ENCODE results near the gene NELL1. TPM values are rescaled to one million over a fixed set of nuclear protein-coding genes. Genes with fewer than 3 reads are reported as not detected.
"Not testable (repeated sequence)": the region's sequence is repeated elsewhere in the genome, so short reads cannot be mapped to it uniquely, and the experiment has no call there.

The NELL1 gene
- total RNA-seq, 2 experiments from 2014 or later = not detected

DNA sequence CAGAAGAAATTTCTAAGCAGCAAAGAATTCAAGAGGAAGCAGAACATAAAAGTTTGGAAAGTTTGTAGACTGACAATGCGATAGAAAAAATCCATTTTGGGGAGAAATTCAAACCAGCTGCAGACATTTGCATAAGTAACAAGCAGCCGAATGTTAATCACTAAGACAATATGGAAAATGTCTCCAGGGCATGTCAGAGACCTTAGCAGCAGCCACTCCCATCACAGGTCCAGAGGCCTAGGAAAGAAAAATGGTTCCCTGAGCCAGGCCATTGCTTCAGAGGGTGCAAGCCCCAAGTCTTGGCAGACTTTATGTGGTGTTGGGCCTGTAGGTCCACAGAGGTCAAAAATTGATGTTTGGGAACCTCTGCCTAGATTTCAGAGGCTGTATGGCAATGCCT, 155.4 kb downstream of the NELL1 start:
- ChIA-PET POLR2A (no interaction called here), CTCF (no interaction called here)
- DNase-seq = no peak
- Mint-ChIP-seq H3K9me3 (peaks cover 4% of the 10 kb centered on the region), H3K36me3 (ENCODE audit: low read depth) (no peaks in the 10 kb centered on the region), H3K27ac (no peak overlapping the region), H3K4me1 (no peaks in the 10 kb centered on the region), H3K27me3 (no peaks in the 10 kb centered on the region), H3K4me3 (no peak overlapping the region)

DNA sequence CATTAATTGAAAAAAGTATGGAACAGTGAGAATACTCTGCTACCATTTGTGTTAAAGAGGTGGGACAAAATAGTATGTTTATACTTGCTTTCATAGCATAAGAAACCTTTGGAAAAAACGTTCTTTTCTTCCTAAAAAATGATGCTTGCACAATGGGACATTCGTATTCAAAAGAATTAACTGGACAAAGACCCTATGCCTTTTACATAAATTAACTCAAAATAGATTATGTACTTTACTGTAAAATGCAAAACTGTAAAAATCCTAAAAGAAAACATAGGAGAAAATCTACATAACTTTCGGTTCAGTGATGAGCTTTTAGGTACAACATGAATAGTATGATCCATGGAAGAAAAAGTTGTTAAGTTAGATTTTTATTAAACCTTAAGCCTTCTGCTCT, 166.2 kb downstream of the NELL1 start:
- H3K4me3 Mint-ChIP-seq = no peak overlapping the region
- H3K9me3 Mint-ChIP-seq = peaks cover 2% of the 10 kb centered on the region
- ChIA-PET CTCF (no interaction called here), POLR2A (no interaction called here)
- H3K27ac Mint-ChIP-seq = no peak overlapping the region
- no peaks in the 10 kb centered on the region for H3K36me3 Mint-ChIP-seq (ENCODE audit: low read depth)
- H3K27me3 Mint-ChIP-seq = no peaks in the 10 kb centered on the region
- no peak for DNase-seq
- H3K4me1 Mint-ChIP-seq = no peaks in the 10 kb centered on the region

DNA sequence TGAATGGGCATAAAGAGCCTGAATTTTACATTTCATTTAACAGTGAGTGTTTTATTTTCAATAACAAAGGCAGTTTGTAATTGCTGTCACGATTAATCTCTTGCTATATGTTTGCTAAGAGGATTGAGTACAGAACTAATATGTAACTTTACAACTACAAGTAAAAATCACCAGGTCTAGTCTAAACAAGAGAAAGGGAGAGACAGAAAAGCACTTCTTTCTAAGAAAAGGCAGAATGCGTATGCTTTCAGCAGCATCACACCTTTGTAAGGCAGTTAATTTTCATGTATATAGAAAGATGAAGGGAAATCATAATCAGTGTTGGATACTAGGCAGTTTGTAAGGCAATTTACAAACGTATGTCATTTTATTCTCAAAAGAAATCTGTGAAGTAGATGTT, 169.8 kb downstream of the NELL1 start:
- Mint-ChIP-seq H3K36me3 (ENCODE audit: low read depth) (no peaks in the 10 kb centered on the region), H3K4me1 (no peaks in the 10 kb centered on the region), H3K27ac (no peak overlapping the region), H3K27me3 (no peaks in the 10 kb centered on the region), H3K4me3 (no peak overlapping the region), H3K9me3 (no peaks in the 10 kb centered on the region)
- POLR2A ChIA-PET = no interaction called here
- CTCF ChIA-PET = no interaction called here
- DNase-seq = no peak

DNA sequence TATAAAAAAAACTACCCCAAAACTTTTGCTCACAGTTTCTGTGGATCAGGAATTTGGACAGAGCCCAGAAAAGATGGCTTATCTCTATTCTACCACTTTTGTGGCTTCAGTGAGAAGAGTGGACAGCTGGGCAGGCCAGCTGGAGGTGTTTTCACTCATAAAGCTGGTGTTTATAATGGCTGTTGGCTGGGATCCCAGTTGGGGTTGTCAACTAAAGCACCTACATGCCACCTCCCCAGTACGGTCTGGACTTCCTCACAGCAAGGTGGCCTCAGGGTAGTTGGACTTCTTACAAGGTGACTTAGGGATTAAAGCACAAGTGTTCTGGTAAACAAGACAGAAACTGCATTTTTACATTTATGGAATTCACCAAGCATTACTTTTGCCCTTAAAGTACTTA, 171.0 kb downstream of the NELL1 start:
- Mint-ChIP-seq H3K27me3 (no peaks in the 10 kb centered on the region), H3K27ac (no peak overlapping the region), H3K36me3 (ENCODE audit: low read depth) (no peaks in the 10 kb centered on the region), H3K9me3 (no peaks in the 10 kb centered on the region), H3K4me3 (no peak overlapping the region), H3K4me1 (no peaks in the 10 kb centered on the region)
- POLR2A ChIA-PET = no interaction called here
- CTCF ChIA-PET = no interaction called here
- DNase-seq = no peak

DNA sequence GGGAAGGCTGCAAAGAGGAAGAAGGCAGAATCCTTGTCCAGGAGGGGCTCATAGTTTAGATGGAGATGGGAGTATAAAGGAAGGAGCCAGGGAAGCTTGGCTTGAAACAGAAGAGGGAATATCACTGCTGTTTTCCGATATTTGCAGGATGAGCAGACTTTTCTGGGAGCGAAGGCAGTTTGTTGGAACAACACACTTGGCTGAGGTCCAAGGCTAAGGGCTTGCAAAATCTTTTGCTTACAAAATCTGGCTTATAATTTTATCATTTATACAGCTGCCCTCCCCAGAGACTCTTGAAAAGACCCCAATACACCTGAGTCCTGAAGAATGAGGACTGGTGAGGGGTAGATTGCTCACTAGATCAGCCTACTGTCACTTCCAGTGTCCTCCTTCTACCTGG, 174.8 kb downstream of the NELL1 start:
- no peaks in the 10 kb centered on the region for H3K27me3 Mint-ChIP-seq
- no peaks in the 10 kb centered on the region for H3K4me1 Mint-ChIP-seq
- H3K27ac Mint-ChIP-seq = no peak overlapping the region
- ChIA-PET POLR2A (no interaction called here), CTCF (no interaction called here)
- DNase-seq = no peak
- no peaks in the 10 kb centered on the region for H3K36me3 Mint-ChIP-seq (ENCODE audit: low read depth)
- H3K9me3 Mint-ChIP-seq = no peaks in the 10 kb centered on the region
- no peak overlapping the region for H3K4me3 Mint-ChIP-seq

DNA sequence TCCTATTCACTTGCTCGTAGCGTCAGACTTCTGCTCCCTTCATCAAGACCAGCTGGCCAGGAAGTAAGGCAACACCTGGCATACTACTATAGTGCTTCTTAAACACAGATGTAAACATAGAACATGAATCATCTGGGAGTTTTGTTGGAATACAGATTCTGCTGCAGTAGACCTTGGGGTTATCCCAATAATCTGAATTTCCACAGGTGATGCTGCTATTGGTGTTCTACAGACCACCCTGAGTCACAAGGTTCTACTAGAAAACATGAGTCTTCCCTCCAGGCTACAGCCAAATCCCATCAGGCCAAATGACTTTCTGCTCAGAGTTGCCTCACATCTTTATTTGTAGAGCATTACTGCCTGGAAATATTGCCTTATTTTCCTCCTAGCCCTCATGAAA, 175.2 kb downstream of the NELL1 start:
- H3K36me3 Mint-ChIP-seq (ENCODE audit: low read depth) = no peaks in the 10 kb centered on the region
- no peaks in the 10 kb centered on the region for H3K27me3 Mint-ChIP-seq
- CTCF ChIA-PET = no interaction called here
- no peaks in the 10 kb centered on the region for H3K9me3 Mint-ChIP-seq
- no peak for DNase-seq
- POLR2A ChIA-PET = no interaction called here
- no peak overlapping the region for H3K27ac Mint-ChIP-seq
- no peaks in the 10 kb centered on the region for H3K4me1 Mint-ChIP-seq
- no peak overlapping the region for H3K4me3 Mint-ChIP-seq

DNA sequence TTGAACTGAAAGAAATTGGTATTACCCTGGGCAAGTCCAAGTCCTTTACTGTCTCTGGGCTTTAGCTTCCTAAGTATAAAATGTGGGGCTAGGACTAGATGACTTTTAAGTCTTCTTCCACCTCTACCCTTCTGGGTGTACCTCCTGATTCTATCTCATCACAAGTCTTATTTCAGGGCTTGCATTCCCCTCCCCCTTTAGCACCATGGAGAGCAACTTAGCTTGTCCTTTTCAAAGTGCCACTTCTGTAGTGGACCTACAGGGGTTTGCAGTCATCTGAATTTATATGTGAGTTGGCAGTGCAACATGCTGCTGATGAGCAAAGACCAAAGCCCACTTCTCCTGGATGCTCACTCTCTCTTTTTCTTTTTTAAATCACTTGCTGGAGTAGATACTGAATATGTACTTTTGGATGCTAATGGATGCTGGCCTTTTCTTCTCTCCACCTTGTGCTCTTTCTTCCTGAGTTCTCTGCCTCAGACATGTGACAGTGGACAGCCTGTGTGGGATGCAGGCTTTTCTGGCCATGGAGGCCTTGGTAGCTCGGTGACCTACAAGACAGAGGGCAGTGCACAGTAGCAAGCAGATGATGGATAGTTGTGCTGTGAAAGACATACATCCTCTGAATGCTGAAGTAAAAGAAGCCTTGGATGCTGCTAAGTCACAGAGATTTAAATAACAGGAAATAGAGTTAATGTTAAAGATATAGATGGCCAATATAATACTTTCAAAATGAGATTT, 185.0 kb downstream of the NELL1 start:
- ChIA-PET CTCF (no interaction called here), POLR2A (no interaction called here)
- H3K27me3 Mint-ChIP-seq = no peaks in the 10 kb centered on the region
- H3K4me1 Mint-ChIP-seq = no peaks in the 10 kb centered on the region
- no peak overlapping the region for H3K27ac Mint-ChIP-seq
- no peak overlapping the region for H3K4me3 Mint-ChIP-seq
- H3K9me3 Mint-ChIP-seq = no peaks in the 10 kb centered on the region
- no peaks in the 10 kb centered on the region for H3K36me3 Mint-ChIP-seq (ENCODE audit: low read depth)
- DNase-seq = no peak

DNA sequence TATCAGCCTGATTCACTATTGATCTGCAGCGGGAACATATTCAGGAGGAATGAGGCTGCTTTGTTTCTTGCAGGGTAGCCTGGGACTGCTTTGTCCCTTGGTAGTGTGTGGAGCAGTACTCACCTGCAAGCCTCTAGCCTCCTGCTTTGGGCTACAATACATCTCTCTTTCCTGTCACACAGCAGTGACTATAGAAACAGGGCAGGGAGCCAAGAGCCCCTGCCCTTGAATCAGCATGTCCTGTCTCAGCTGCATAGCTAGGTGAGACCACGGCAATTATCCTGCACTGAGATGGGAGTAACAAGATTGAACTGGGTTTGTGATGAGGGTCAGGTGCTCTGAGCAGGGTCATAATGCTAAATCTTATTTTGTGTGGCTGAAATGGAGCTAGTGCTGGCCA, 191.9 kb downstream of the NELL1 start:
- Mint-ChIP-seq H3K27ac (no peak overlapping the region), H3K36me3 (ENCODE audit: low read depth) (no peaks in the 10 kb centered on the region), H3K4me3 (no peak overlapping the region), H3K9me3 (peaks cover 4% of the 10 kb centered on the region), H3K4me1 (no peaks in the 10 kb centered on the region), H3K27me3 (no peaks in the 10 kb centered on the region)
- DNase-seq = no peak
- ChIA-PET CTCF (no interaction called here), POLR2A (no interaction called here)

DNA sequence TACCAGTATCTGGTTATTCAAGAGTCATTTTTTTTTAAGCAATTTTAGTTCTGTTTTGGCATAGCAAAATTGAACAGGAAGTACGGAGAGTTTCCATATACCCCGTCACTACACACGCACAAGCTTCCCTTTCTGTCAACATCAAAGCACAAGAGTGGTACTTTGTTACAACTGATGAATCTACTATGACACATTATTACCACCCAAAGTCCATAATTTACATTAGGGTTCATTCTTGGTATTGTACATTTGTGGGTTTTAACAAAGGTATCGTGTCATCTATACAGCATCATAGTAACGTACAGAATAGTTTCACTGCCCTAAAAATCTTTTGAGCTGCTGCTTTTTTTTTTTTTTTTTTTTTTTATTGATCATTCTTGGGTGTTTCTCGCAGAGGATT, 192.9 kb downstream of the NELL1 start:
- CTCF ChIA-PET; H3K9me3 Mint-ChIP-seq; POLR2A ChIA-PET; H3K27ac Mint-ChIP-seq; H3K36me3 Mint-ChIP-seq (ENCODE audit: low read depth); H3K4me1 Mint-ChIP-seq; DNase-seq; H3K4me3 Mint-ChIP-seq; H3K27me3 Mint-ChIP-seq: not testable (repeated sequence)

DNA sequence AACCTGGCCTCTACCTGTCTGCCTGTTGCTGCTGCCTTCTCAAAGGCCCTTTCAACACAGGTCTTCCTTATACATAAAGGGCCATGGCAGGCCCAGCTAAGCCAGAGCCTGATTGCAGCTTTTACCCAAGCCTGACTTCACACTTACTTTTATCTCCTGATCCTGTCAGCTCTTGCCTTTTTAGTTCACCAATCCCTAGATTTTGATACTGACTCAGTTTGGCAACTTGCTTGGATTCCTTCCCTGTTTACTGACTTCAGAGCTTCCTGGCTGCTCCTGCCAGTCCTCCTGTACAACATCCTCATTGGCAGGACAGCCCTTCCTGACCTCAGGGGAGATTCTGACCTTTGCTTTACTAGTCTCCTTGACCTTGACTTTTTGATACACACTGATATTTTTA, 195.2 kb downstream of the NELL1 start:
- H3K27me3 Mint-ChIP-seq = no peaks in the 10 kb centered on the region
- no peak for DNase-seq
- no peak overlapping the region for H3K27ac Mint-ChIP-seq
- H3K36me3 Mint-ChIP-seq (ENCODE audit: low read depth) = no peaks in the 10 kb centered on the region
- ChIA-PET CTCF (interaction anchor here (0.5 kb wide), 1 partner anchor 208 kb away, joined by 3 read pairs; no protein-coding TSS in a partner anchor), POLR2A (no interaction called here)
- no peaks in the 10 kb centered on the region for H3K4me1 Mint-ChIP-seq
- H3K9me3 Mint-ChIP-seq = peaks cover 4% of the 10 kb centered on the region
- H3K4me3 Mint-ChIP-seq = no peak overlapping the region

DNA sequence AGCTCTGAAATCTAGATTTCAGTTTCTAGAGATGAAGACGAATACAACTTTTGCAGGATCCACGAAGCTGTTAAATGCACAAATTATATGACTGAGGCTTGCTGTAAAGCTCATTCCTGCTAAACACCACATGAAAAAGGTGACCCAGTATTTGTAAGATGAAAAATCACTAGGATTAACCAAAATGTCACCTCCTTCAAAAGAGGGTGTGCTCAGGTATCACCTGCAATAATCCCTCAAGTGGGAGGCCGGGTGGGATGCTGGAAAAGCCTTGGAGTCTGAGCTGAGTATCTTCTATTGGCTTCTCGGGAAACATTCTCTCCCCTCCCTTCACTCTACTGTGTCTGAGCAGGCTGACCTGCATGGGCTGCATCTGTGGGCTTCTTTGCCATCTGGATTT, 195.8 kb downstream of the NELL1 start:
- no peaks in the 10 kb centered on the region for H3K4me1 Mint-ChIP-seq
- no peaks in the 10 kb centered on the region for H3K27me3 Mint-ChIP-seq
- no peaks in the 10 kb centered on the region for H3K36me3 Mint-ChIP-seq (ENCODE audit: low read depth)
- DNase-seq = no peak
- H3K9me3 Mint-ChIP-seq = peaks cover 4% of the 10 kb centered on the region
- CTCF ChIA-PET = no interaction called here
- no peak overlapping the region for H3K4me3 Mint-ChIP-seq
- no peak overlapping the region for H3K27ac Mint-ChIP-seq
- POLR2A ChIA-PET = no interaction called here

DNA sequence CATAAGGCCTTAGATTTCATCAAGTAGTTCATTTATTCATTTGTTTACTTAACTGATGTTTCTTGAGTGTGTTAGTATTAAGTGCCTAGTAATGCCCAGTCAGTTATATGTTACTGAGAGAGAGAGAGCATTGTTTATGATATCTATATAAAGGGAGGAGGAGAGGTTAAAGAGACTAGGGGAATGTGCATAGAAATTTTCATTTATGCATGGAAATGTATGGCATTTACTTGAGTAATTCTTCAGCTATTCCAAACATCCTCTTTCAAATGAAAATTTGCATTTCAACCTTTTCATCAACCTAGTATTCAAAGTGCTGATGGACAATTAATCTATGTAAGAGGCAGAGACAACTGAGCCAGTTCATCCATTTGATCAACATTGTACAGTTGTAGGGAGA, 199.7 kb downstream of the NELL1 start:
- Mint-ChIP-seq H3K27ac (no peak overlapping the region), H3K36me3 (ENCODE audit: low read depth) (no peaks in the 10 kb centered on the region), H3K27me3 (no peaks in the 10 kb centered on the region), H3K4me1 (no peaks in the 10 kb centered on the region), H3K4me3 (no peak overlapping the region), H3K9me3 (peaks cover 4% of the 10 kb centered on the region)
- CTCF ChIA-PET = interaction anchor here (0.6 kb wide), 1 partner anchor 1518 kb away, joined by 3 read pairs; no protein-coding TSS in a partner anchor
- no peak for DNase-seq
- POLR2A ChIA-PET = no interaction called here

DNA sequence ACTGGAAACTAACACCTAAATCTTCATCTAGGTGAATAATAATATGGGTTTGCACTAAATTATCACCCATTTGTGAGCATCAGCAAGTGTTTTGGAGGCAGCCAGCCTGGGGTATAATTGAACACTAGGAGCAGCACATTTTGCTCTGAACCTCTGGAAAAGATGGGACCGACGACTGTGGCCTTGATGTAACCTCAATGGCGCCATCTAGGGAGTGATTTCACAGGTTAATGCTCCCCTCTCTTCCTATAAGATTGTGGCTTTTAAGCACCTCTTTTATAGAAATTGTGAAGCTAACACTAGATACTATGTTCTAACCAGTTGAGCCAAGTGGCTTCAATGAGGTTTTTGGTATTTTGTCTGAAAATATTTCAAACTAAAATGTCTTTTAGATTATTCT, 203.7 kb downstream of the NELL1 start:
- Mint-ChIP-seq H3K36me3 (ENCODE audit: low read depth) (no peaks in the 10 kb centered on the region), H3K9me3 (no peaks in the 10 kb centered on the region), H3K27me3 (no peaks in the 10 kb centered on the region), H3K4me3 (no peak overlapping the region), H3K4me1 (no peaks in the 10 kb centered on the region), H3K27ac (no peak overlapping the region)
- POLR2A ChIA-PET = no interaction called here
- CTCF ChIA-PET = no interaction called here
- no peak for DNase-seq

DNA sequence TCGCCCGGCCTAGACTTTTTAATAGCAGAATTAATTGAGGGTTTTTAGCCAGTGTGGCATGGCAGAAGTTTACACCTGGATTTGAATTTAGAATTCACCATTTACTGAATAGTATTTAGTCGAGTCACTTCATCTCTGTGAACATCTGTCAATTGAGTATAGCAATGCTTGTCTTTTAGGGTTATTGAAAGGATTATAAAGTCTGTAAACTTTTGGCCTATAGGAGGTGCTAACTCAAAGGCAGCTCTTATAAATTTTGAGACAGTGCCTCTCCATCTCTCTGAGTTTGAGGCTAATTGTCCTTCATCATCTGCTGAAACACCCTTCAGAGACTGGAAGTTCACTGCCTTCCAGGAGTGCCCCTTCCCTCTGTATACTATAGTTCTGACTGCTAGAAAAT, 205.0 kb downstream of the NELL1 start:
- ChIA-PET CTCF (no interaction called here), POLR2A (no interaction called here)
- Mint-ChIP-seq H3K4me1 (no peaks in the 10 kb centered on the region), H3K4me3 (no peak overlapping the region), H3K36me3 (ENCODE audit: low read depth) (no peaks in the 10 kb centered on the region), H3K27ac (no peak overlapping the region), H3K9me3 (peaks cover 2% of the 10 kb centered on the region), H3K27me3 (no peaks in the 10 kb centered on the region)
- DNase-seq = no peak

DNA sequence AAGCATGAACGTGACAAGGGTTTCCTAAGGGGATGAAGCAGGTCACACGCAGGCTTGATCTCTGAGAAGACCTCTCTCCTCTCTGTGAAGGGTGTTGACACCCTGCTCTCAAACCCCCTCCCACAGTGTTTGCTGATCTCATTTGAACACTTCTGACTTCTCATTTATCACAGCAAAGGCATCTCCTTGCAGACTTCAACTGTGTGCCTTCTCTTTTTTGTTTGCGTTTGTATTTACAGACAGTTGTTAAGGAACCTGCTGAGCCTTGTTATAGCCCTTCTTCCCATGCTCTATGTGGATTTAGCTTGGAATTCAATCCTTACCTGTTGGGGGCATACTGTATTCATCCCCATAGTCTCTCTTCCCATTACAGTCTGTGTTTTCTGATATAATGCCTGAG, 206.5 kb downstream of the NELL1 start:
- Mint-ChIP-seq H3K36me3 (ENCODE audit: low read depth) (no peaks in the 10 kb centered on the region), H3K4me3 (no peak overlapping the region), H3K27ac (no peak overlapping the region), H3K27me3 (no peaks in the 10 kb centered on the region), H3K4me1 (no peaks in the 10 kb centered on the region), H3K9me3 (peaks cover 2% of the 10 kb centered on the region)
- ChIA-PET CTCF (no interaction called here), POLR2A (no interaction called here)
- no peak for DNase-seq

Measured in activated CD4-positive, alpha-beta memory T cell treated with anti-CD3 and anti-CD28 coated beads, Interleukin-2, amount 10 ng/mL, durations not matched to agents 7 days and 5 days (primary cell).